KBM-7 (cell line): ENCODE measurements around the gene HMCN2.

Experiments used
- DNase-seq: peaks from one replicate; pipeline ENCODE4 v3.0.0-alpha.2; 2015
- in situ Hi-C: fragments of 300-500 bp; cut with MboI; formaldehyde crosslinking; loops from 2 replicates; pipeline ENCODE4 v1.14.3; 2020; ENCODE audit warnings: low sequenced_read_pairs, low pct_unique_long_range_greater_than_20kb, mixed read lengths

Gene HMCN2

DNA sequence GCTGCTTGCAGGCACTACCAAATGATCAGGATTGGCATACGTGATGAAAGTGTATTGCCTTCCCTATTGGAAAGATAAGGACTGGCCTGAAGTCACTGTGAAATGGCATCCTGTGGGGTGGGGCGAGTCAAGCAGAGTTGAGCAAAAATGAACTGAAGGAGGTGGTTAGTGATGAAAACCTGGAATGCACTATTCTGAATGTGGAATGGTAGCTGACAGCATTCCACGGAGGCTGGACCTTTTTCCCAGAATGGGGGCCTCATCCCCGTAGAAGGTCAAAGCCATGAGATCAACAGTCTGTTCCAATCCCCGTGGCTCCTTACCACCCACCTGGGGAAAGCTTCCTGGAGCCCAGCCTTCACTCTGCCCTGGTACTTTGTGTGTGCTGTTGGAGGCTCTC is 216.9 kb downstream of the HMCN2 start:
- in situ Hi-C loops: no loop called here
- DNase-seq: no peak

DNA sequence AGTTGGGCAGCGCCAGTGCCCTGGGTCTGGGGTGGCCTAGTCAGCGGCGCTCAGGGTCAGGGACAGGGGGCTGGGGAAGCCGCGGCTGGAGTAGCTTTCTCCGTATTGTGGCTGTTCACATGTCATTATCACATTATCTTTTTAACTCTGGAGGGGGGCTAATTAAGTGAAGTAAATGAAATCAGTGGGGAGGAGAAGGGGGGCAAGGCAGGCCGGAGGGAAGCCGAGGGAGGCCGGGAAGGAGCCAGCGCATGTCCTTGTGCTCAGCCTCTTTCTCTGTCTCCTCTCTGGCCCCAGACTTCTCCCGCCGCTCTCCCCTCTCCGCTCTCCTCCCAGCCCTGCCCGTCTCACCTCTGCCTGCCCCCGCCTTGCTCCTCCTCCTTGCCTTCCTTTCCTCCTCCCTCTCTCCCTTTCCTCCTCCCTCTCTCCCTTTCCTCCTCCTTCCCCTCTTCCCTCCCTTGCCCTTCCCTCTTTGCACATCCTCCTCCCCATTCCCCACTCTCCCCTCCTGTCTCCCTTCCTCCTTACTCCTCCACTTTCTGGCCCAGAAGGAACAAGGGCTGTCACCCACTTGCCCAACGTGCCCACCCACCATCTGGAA is 217.9 kb downstream of the HMCN2 start:
- no peak for DNase-seq
- in situ Hi-C loops: no loop called here
